ENCODE data around the gene LRRC66. TPM values are rescaled to one million over a fixed set of nuclear protein-coding genes. Genes with fewer than 3 reads are reported as not detected.

The LRRC66 gene
- 1.1 TPM for total RNA-seq

GRCh38 chr4:52019936-52020657, at the start of gene LRRC66:
LRRC66 (minus strand) TSS chr4:52020363; CDS start chr4:52017613, 2,750 bp downstream.
- no peak for DNase-seq

GRCh38 chr4:52069571-52069970, 49.4 kb upstream of the LRRC66 start:
- DNase-seq: peak; percentile 56

GRCh38 chr4:52059372-52059771, 39.2 kb upstream of the LRRC66 start:
- peak; percentile 82 for DNase-seq

- no peak for DNase-seq
Measured at GRCh38 chr4:52058275-52058674, 38.1 kb upstream of the LRRC66 start.

GRCh38 chr4:52057196-52057595, 37.0 kb upstream of the LRRC66 start:
- DNase-seq: no peak

- DNase-seq: no peak
Measured at GRCh38 chr4:52054254-52054653, 34.1 kb upstream of the LRRC66 start.

- peak; percentile 35 for DNase-seq
Measured at GRCh38 chr4:52052475-52052780, 32.3 kb upstream of the LRRC66 start.

GRCh38 chr4:52051615-52052474, 31.7 kb upstream of the LRRC66 start:
- peak; percentile 82 for DNase-seq

- DNase-seq: peak; percentile 46
Measured at GRCh38 chr4:52051213-52051614, 31.1 kb upstream of the LRRC66 start, which contains the start of gene SPATA18. SPATA18 (plus strand) TSS chr4:52051304; CDS start chr4:52051705, 401 bp downstream.

GRCh38 chr4:52049266-52049665, 29.1 kb upstream of the LRRC66 start:
- DNase-seq: no peak

GRCh38 chr4:52045028-52045427, 24.9 kb upstream of the LRRC66 start:
- no peak for DNase-seq

- peak; percentile 88 for DNase-seq
Measured at GRCh38 chr4:52038103-52038912, 18.1 kb upstream of the LRRC66 start, which contains the start of gene SGCB. SGCB (minus strand) TSS chr4:52038299; CDS start chr4:52038259, 40 bp downstream.

- peak; percentile 92 for DNase-seq
Measured at GRCh38 chr4:52037689-52038102, 17.5 kb upstream of the LRRC66 start.

- DNase-seq: peak; percentile 47
Measured at GRCh38 chr4:52036886-52037530, 16.8 kb upstream of the LRRC66 start.

- no peak for DNase-seq
Measured at GRCh38 chr4:52035190-52035589, 15.0 kb upstream of the LRRC66 start.

GRCh38 chr4:52032005-52032404, 11.8 kb upstream of the LRRC66 start:
- no peak for DNase-seq

GRCh38 chr4:52028970-52029369, 8.8 kb upstream of the LRRC66 start:
- no peak for DNase-seq

GRCh38 chr4:52017814-52018213, 2.3 kb downstream of the LRRC66 start:
- DNase-seq: no peak

- no peak for DNase-seq
Measured at GRCh38 chr4:52016981-52017380, 3.2 kb downstream of the LRRC66 start.

- peak; percentile 17 for DNase-seq
Measured at GRCh38 chr4:52015366-52015765, 4.8 kb downstream of the LRRC66 start.

GRCh38 chr4:52014903-52015302, 5.3 kb downstream of the LRRC66 start:
- no peak for DNase-seq

- DNase-seq: no peak
Measured at GRCh38 chr4:52012651-52013050, 7.5 kb downstream of the LRRC66 start.

Data from tongue (tissue), 2 donors.